K562 (cell line): Measurements from ENCODE around the gene PSMA8. TPM values are rescaled to one million over a fixed set of nuclear protein-coding genes. Genes with fewer than 3 reads are reported as not detected.

ENCODE experiments used
- ATAC-seq: fragments of 200-7000 bp; cut with Tn5 transposase; 3 replicates; pipeline ENCODE4 v1.9.1; 2020; ENCODE audit warnings: moderate library complexity
- BruUV-seq: library from RNA; stranded (reverse); fragments of 400-500 nt; replicated peaks from 2 replicates; lab custom pipeline; 2021; lab: Mats Ljungman, UMichigan
- CTCF ChIA-PET: fragments of 300-600 bp; formaldehyde crosslinking; extraction: SDS; loops from one replicate; lab custom pipeline; 2021; ENCODE audit warnings: low intra/inter-chr PET ratio; lab: Yijun Ruan, JAX
- POLR2A ChIA-PET: fragments of 300-600, 350-650 bp; sonication (Branson Sonifier 250); formaldehyde crosslinking; extraction: SDS; loops from one replicate; lab custom pipeline; 2021; ENCODE audit warnings: antibody characterized with exemption, inconsistent platforms; lab: Yijun Ruan, JAX
- DNase-seq, 4 experiments: peaks; one replicate each; pipeline versions ENCODE4 v3.0.0 to v3.0.0-alpha.2; 2011 to 2018; ENCODE audit warnings: low spot score in 3 of 4, mixed read lengths in 3 of 4; ENCODE audit errors: extremely low read depth in 1 of 4
- FAIRE-seq: peaks from 2 replicates; lab custom pipeline; 2011; peaks lifted over from hg19 to GRCh38; lab: Jason Lieb, UNC
- H2AFZ ChIP-seq: 2 replicates; pipeline ENCODE4 v1.6.0; 2011; ENCODE audit warnings: low read depth, low read length, control low read depth, inconsistent platforms
- H3K27ac ChIP-seq: fragments of 200-600 bp; 3 replicates; pipeline ENCODE4 v1.8.0; 2011; ENCODE audit warnings: low read depth, mild to moderate bottlenecking, control low read depth, inconsistent platforms, low read length, moderate library complexity, mixed read lengths; ENCODE audit errors: extremely low read depth
- H3K27me3 ChIP-seq, 2 experiments: fragments of 300-600 bp in 1 of 2; 2 replicates in 1 of 2; 3 replicates in 1 of 2; pipeline versions ENCODE4 v1.6.0 to v1.8.0; 2011; ENCODE audit warnings: inconsistent platforms in 2 of 2, low read length in 2 of 2, mild to moderate bottlenecking in 1 of 2, mixed read lengths in 1 of 2, moderate library complexity in 1 of 2; ENCODE audit not compliant: control insufficient read depth in 2 of 2, insufficient read depth in 2 of 2
- H3K36me3 ChIP-seq: fragments of 300-600 bp; 3 replicates; pipeline ENCODE4 v1.8.0; 2011; ENCODE audit warnings: mild to moderate bottlenecking, low read length, inconsistent platforms; ENCODE audit not compliant: control insufficient read depth, insufficient read depth
- H3K4me1 ChIP-seq, 2 experiments: fragments of 200-600 bp in 1 of 2; replicated peaks in 1 of 2; 2 replicates in 1 of 2; 3 replicates in 1 of 2; pipeline versions ENCODE4 v1.5.1 to v1.8.0; 2011; ENCODE audit warnings: inconsistent platforms in 2 of 2, low read length in 2 of 2, mild to moderate bottlenecking in 1 of 2, mixed read lengths in 1 of 2, moderate library complexity in 1 of 2; ENCODE audit not compliant: control insufficient read depth in 2 of 2, insufficient read depth in 2 of 2
- H3K4me2 ChIP-seq: 2 replicates; pipeline ENCODE4 v1.6.1; 2011; ENCODE audit warnings: low read length, control low read depth, inconsistent platforms, mixed read lengths; ENCODE audit not compliant: insufficient read depth
- H3K4me3 ChIP-seq: fragments of 200-600 bp; sonication (generic), shearing (Covaris generic); 2 replicates; pipeline ENCODE4 v1.5.1; 2016; ENCODE audit warnings: control low read depth, inconsistent platforms
- H3K79me2 ChIP-seq: fragments of 200-600 bp; 3 replicates; pipeline ENCODE4 v1.8.0; 2011; ENCODE audit warnings: low read length, inconsistent platforms; ENCODE audit not compliant: control insufficient read depth, insufficient read depth
- H3K9ac ChIP-seq, 2 experiments: 2 replicates each; pipeline versions ENCODE4 v1.6.0 to v1.6.1; 2011; ENCODE audit warnings: low read depth in 2 of 2, low read length in 2 of 2, control low read depth in 1 of 2, inconsistent platforms in 1 of 2, mild to moderate bottlenecking in 1 of 2, mixed read lengths in 1 of 2; ENCODE audit not compliant: insufficient read depth in 1 of 2
- H3K9me1 ChIP-seq: one replicate; pipeline ENCODE4 v1.6.0; 2011; ENCODE audit warnings: inconsistent platforms, mild to moderate bottlenecking, low read length, moderate library complexity; ENCODE audit not compliant: control insufficient read depth, insufficient read depth
- H3K9me3 ChIP-seq: replicated peaks from 2 replicates; pipeline ENCODE4 v1.5.1; 2011; ENCODE audit warnings: low read depth, low read length, inconsistent platforms; ENCODE audit not compliant: control insufficient read depth, insufficient read depth
- H4K20me1 ChIP-seq: replicated peaks from 2 replicates; pipeline ENCODE4 v1.6.1; 2011; ENCODE audit warnings: low read length, inconsistent platforms, mixed read lengths; ENCODE audit not compliant: control insufficient read depth, insufficient read depth
- CBFA2T2 ChIP-seq: fragments of 450-650 bp; conservative IDR thresholded peaks from 2 replicates; pipeline ENCODE4 v1.6.1; 2017; ENCODE audit warnings: mild to moderate bottlenecking
- ESRRA ChIP-seq: fragments of 450-650 bp; IDR thresholded peaks from 2 replicates; pipeline ENCODE4 v1.6.1; 2014; ENCODE audit warnings: low read depth, mild to moderate bottlenecking, moderate library complexity, borderline replicate concordance
- FOXM1 ChIP-seq, 2 experiments: fragments of 450-650 bp in 1 of 2; sonication (generic) in 1 of 2; formaldehyde crosslinking in 1 of 2; IDR thresholded peaks; 2 replicates each; pipeline versions ENCODE4 v1.6.1 to v1.9.0; 2017 to 2022; ENCODE audit warnings: low read depth in 2 of 2, mild to moderate bottlenecking in 2 of 2, missing genetic modification reagents in 1 of 2, moderate library complexity in 1 of 2
- GATA2 ChIP-seq: sonication (generic); formaldehyde crosslinking; IDR thresholded peaks from 2 replicates; pipeline ENCODE4 v1.4.0; 2020; ENCODE audit warnings: mild to moderate bottlenecking, missing genetic modification reagents
- HMBOX1 ChIP-seq: sonication (generic); IDR thresholded peaks from 2 replicates; pipeline ENCODE4 v1.6.1; 2016
- MIER1 ChIP-seq: fragments of 450-650 bp; IDR thresholded peaks from 2 replicates; pipeline ENCODE4 v1.6.1; 2016; ENCODE audit warnings: antibody characterized with exemption, mild to moderate bottlenecking, low read depth
- MTA2 ChIP-seq: fragments of 450-650 bp; IDR thresholded peaks from 2 replicates; pipeline ENCODE4 v1.6.1; 2016; ENCODE audit warnings: low read depth
- MTA3 ChIP-seq: fragments of 450-650 bp; formaldehyde crosslinking; IDR thresholded peaks from 2 replicates; pipeline ENCODE4 v1.6.1; 2017; ENCODE audit warnings: mild to moderate bottlenecking, borderline replicate concordance
- MYC ChIP-seq, 2 experiments: fragments of 250-450 bp in 1 of 2; sonication (Bioruptor Pico) in 1 of 2; IDR thresholded peaks; 2 replicates each; pipeline versions ENCODE4 v1.5.1 to v1.6.1; 2012 to 2021; ENCODE audit warnings: low read depth in 2 of 2, borderline replicate concordance in 1 of 2, improper control_type of control experiment in 1 of 2, low read length in 1 of 2, mild to moderate bottlenecking in 1 of 2, moderate library complexity in 1 of 2
- NFRKB ChIP-seq: fragments of 450-650 bp; IDR thresholded peaks from 2 replicates; pipeline ENCODE4 v1.6.1; 2016; ENCODE audit warnings: low read depth
- OTX1 ChIP-seq: fragments of 450-650 bp; formaldehyde crosslinking; IDR thresholded peaks from 2 replicates; pipeline ENCODE4 v1.4.0; 2022; ENCODE audit warnings: mild to moderate bottlenecking
- PHB2 ChIP-seq: fragments of 450-650 bp; IDR thresholded peaks from 2 replicates; pipeline ENCODE4 v1.6.1; 2017; ENCODE audit warnings: low read depth
- STAG1 ChIP-seq: sonication (generic); formaldehyde crosslinking; IDR thresholded peaks from 2 replicates; pipeline ENCODE4 v1.5.0; 2020; ENCODE audit warnings: missing genetic modification reagents, borderline replicate concordance
- TARDBP ChIP-seq: fragments of 450-650 bp; IDR thresholded peaks from 2 replicates; pipeline ENCODE4 v1.6.1; 2016
- TCF7 ChIP-seq: sonication (generic); IDR thresholded peaks from 2 replicates; pipeline ENCODE4 v1.6.1; 2016; ENCODE audit warnings: antibody characterized with exemption, borderline replicate concordance
- THRB ChIP-seq: fragments of 450-650 bp; formaldehyde crosslinking; conservative IDR thresholded peaks from 2 replicates; pipeline ENCODE4 v1.4.0; 2022; ENCODE audit warnings: mild to moderate bottlenecking, missing genetic modification characterization
- ZC3H8 ChIP-seq: fragments of 450-650 bp; IDR thresholded peaks from 2 replicates; pipeline ENCODE4 v1.6.1; 2017
- ZNF408 ChIP-seq: fragments of 250-450 bp; sonication (Bioruptor Pico); IDR thresholded peaks from 2 replicates; pipeline ENCODE4 v1.4.0; 2020; ENCODE audit warnings: low read depth, mild to moderate bottlenecking, moderate library complexity
- ZNF592 ChIP-seq: fragments of 450-650 bp; IDR thresholded peaks from 2 replicates; pipeline ENCODE4 v1.6.1; 2017; ENCODE audit warnings: antibody characterized with exemption, mild to moderate bottlenecking
- WGBS: fragments of 100-300 bp; shearing (Covaris generic); methylation state at CpG from one replicate; pipeline ENCODE4 v1.1.6; 2016; ENCODE audit warnings: low coverage, mixed read lengths; ENCODE audit not compliant: insufficient coverage; ENCODE audit errors: missing lambda C conversion rate; 5-methylcytosine and 5-hydroxymethylcytosine counted together
- in situ Hi-C: fragments of 300-500 bp; cut with MboI; formaldehyde crosslinking; loops from 4 replicates; pipeline ENCODE4 v1.15.0; 2018; ENCODE audit warnings: inconsistent platforms, mixed read lengths
- intact Hi-C: fragments of 100-400 bp; cut with micrococcal nuclease; formaldehyde crosslinking; loops from 2 replicates; pipeline ENCODE4 v1.14.2; 2022
- polyA plus RNA-seq, 8 experiments: library from polyadenylated mRNA; depleted of rRNA in 4 of 8; stranded (reverse) in 5 of 8; unstranded in 3 of 8; fragments of >200 nt; fragmentation: Nextera tagmentation in 2 of 8; fragmentation: Illumina TruSeq in 1 of 8; extraction: Ambion mirVana in 2 of 8; extraction: Trizol in 1 of 8; gene quantifications; 2 replicates each; pipeline versions ENCODE4 v1.2.1 to v1.2.3, GENCODE V29; 2011 to 2014; ENCODE audit warnings: inconsistent platforms in 1 of 8, missing spikeins in 1 of 8
- total RNA-seq, 7 experiments: library from RNA; depleted of rRNA in 6 of 7; stranded (reverse); fragments of >200 nt in 6 of 7; fragmentation: Illumina TruSeq in 2 of 7; extraction: Trizol in 2 of 7; gene quantifications; 2 replicates each; pipeline versions ENCODE4 v1.2.1 to v1.2.3, GENCODE V29; 2011 to 2021; ENCODE audit warnings: low replicate concordance in 1 of 7

PSMA8 gene
- total and polyA plus RNA-seq, 9 of the 15 experiments (the other 6 are each of a cell fraction or from before 2014, with no cell fraction given): not detected

GRCh38 chr18:26205318-26205717 is 71.6 kb downstream of the PSMA8 start:
- Histone ChIP-seq H3K36me3 (no peaks in the 10 kb centered on the region), H3K4me1 (no peaks in the 10 kb centered on the region), H3K79me2 (no peaks in the 10 kb centered on the region), H4K20me1 (no peaks in the 10 kb centered on the region), H3K9me1 (no peaks in the 10 kb centered on the region), H3K4me3 (no peak overlapping the region), H3K9me3 (no peaks in the 10 kb centered on the region), H2AFZ (no peak overlapping the region), H3K9ac (no peak overlapping the region), H3K27me3 (peaks cover 3 to 17% of the 10 kb centered on the region in 2 experiments; a peak in 4 of 5 replicates), H3K4me2 (no peak overlapping the region), H3K27ac (no peak overlapping the region)
- ATAC-seq: no peak
- no peak for FAIRE-seq
- DNase-seq: no peak
- in situ Hi-C loops (no loop called here), intact Hi-C loops (no loop called here)
- 0% methylated on average over 1 of the region's 1 CpG for WGBS
- no TSS peak for BruUV-seq
- POLR2A ChIA-PET: no interaction called here
- CTCF ChIA-PET: no interaction called here
- TF ChIP-seq ESRRA (no peak), ZNF592 (no peak), ZC3H8 (0 out of 2 replicates have a peak, but pooled peaks have one; percentile 67), THRB (CRISPR knock-in tag) (no peak), MTA3 (no peak), OTX1 (CRISPR knock-in tag) (0 out of 2 replicates have a peak, but pooled peaks have one; percentile 22), ZNF408 (CRISPR knock-in tag) (no peak), HMBOX1 (no peak), MYC (IDR thresholded peaks at IDR 0.05; ENCODE audit: low read depth, low read length) (no peak), MYC (CRISPR knock-in tag; IDR thresholded peaks at IDR 0.05; ENCODE audit: borderline replicate concordance, low read depth) (no peak), PHB2 (peak; percentile 54; the same call in 1 of the 2 replicates), FOXM1 (IDR thresholded peaks at IDR 0.05; ENCODE audit: low read depth) (no peak), FOXM1 (CRISPR knock-in tag; IDR thresholded peaks at IDR 0.05; ENCODE audit: low read depth) (no peak), STAG1 (CRISPR knock-in tag) (no peak), NFRKB (no peak), CBFA2T2 (no peak), MIER1 (no peak), TARDBP (no peak), TCF7 (no peak), MTA2 (no peak), GATA2 (CRISPR knock-in tag) (no peak)
